OCI-LY3 (cell line): ENCODE data around the gene PNPLA2.

Experiments
- EZH2phosphoT487 ChIP-seq: fragments of 200-600 bp; shearing (Covaris generic); IDR thresholded peaks from 2 replicates; pipeline ENCODE4 v1.6.1; 2018; ENCODE audit warnings: antibody characterized with exemption, mixed run types, low read depth
- TF ChIP-seq, protein P1 (sequence below): fragments of 200-600, 300-600 bp; sonication (generic); IDR thresholded peaks from 2 replicates; pipeline ENCODE4 v1.5.1; 2014; ENCODE audit warnings: antibody characterized with exemption, low read length, low read depth

DNA sequence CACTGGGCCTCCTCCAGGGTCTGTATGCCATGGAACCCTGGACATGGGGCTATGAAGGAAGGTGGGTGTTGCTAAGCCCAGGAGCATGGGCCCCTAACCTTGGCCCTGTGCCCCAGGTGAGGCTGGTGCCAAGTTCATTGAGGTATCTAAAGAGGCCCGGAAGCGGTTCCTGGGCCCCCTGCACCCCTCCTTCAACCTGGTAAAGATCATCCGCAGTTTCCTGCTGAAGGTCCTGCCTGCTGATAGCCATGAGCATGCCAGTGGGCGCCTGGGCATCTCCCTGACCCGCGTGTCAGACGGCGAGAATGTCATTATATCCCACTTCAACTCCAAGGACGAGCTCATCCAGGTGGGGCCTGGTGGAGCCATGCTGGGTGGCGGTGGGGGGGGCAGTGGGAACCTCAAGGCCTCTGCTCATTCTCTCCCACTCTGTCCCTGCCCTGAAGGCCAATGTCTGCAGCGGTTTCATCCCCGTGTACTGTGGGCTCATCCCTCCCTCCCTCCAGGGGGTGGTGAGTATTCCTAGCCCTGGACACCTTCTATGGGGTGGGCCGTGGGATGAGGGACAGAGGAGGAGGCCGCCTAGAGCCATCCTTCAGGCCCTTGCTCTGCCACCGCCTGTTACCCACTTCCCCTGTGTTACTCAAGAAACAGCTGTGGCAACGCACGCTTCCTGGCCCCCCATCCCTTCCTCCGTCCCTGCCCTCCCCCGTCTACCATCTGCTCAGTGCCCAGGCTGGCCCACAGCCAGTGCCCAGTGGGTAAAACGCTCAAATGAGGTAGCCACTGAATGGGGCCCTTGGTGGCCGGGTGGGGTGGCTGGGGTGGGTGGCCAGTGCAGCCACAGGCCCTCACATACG lies 3.0 kb downstream of the PNPLA2 start:
- TF ChIP-seq, protein P1, sequence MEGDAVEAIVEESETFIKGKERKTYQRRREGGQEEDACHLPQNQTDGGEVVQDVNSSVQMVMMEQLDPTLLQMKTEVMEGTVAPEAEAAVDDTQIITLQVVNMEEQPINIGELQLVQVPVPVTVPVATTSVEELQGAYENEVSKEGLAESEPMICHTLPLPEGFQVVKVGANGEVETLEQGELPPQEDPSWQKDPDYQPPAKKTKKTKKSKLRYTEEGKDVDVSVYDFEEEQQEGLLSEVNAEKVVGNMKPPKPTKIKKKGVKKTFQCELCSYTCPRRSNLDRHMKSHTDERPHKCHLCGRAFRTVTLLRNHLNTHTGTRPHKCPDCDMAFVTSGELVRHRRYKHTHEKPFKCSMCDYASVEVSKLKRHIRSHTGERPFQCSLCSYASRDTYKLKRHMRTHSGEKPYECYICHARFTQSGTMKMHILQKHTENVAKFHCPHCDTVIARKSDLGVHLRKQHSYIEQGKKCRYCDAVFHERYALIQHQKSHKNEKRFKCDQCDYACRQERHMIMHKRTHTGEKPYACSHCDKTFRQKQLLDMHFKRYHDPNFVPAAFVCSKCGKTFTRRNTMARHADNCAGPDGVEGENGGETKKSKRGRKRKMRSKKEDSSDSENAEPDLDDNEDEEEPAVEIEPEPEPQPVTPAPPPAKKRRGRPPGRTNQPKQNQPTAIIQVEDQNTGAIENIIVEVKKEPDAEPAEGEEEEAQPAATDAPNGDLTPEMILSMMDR = no peak
- no peak for TF ChIP-seq EZH2phosphoT487
